CD4-positive, alpha-beta T cell treated with Interleukin-10 for 1 hour (primary cell): ENCODE data around the gene C9orf50.
"Not testable (repeated sequence)": the region's sequence is repeated elsewhere in the genome, so short reads cannot be mapped to it uniquely, and the experiment has no call there.

ENCODE experiments used
- DNase-seq: peaks from one replicate; pipeline ENCODE4 v3.0.0-alpha.2; 2020

Gene C9orf50

GRCh38 chr9:129620669-129621295 lies at the start of gene C9orf50:
TSS of gene C9orf50 (minus strand) at chr9:129621101. CDS start at chr9:129620574, 527 bp downstream.
- DNase-seq: no peak

GRCh38 chr9:129669946-129670345 lies 49.0 kb upstream of the C9orf50 start:
- DNase-seq: no peak

GRCh38 chr9:129669141-129669718 lies 48.3 kb upstream of the C9orf50 start:
- DNase-seq: no peak

- no peak for DNase-seq
These were observed 46.9 kb upstream of the C9orf50 start for GRCh38 chr9:129667850-129668249.

- no peak for DNase-seq
These were observed 46.5 kb upstream of the C9orf50 start for GRCh38 chr9:129667378-129667777.

- no peak for DNase-seq
These were observed 45.7 kb upstream of the C9orf50 start for GRCh38 chr9:129666575-129666974.

GRCh38 chr9:129665814-129666520 lies 45.1 kb upstream of the C9orf50 start:
- no peak for DNase-seq

GRCh38 chr9:129665389-129665775 lies 44.5 kb upstream of the C9orf50 start, which contains the start of gene PRRX2:
TSS of gene PRRX2 (plus strand) at chr9:129665647. CDS start at chr9:129665868, 221 bp downstream.
- DNase-seq: peak; percentile 17

- no peak for DNase-seq
These were observed 44.0 kb upstream of the C9orf50 start for GRCh38 chr9:129664746-129665388.

- DNase-seq: not testable (repeated sequence)
These were observed 41.3 kb upstream of the C9orf50 start for GRCh38 chr9:129662239-129662638.

GRCh38 chr9:129661029-129661428 lies 40.1 kb upstream of the C9orf50 start:
- DNase-seq: no peak

- DNase-seq: no peak
These were observed 36.0 kb upstream of the C9orf50 start for GRCh38 chr9:129656795-129657390.

- no peak for DNase-seq
These were observed 34.8 kb upstream of the C9orf50 start for GRCh38 chr9:129655696-129656095.

- DNase-seq: no peak
These were observed 34.3 kb upstream of the C9orf50 start for GRCh38 chr9:129655154-129655553.

- no peak for DNase-seq
These were observed 33.7 kb upstream of the C9orf50 start for GRCh38 chr9:129654554-129655040.

- DNase-seq: no peak
These were observed 33.1 kb upstream of the C9orf50 start for GRCh38 chr9:129653823-129654553.

- no peak for DNase-seq
These were observed 29.9 kb upstream of the C9orf50 start for GRCh38 chr9:129650680-129651235.

- no peak for DNase-seq
These were observed 29.1 kb upstream of the C9orf50 start for GRCh38 chr9:129649726-129650679.

- DNase-seq: no peak
These were observed 27.8 kb upstream of the C9orf50 start for GRCh38 chr9:129648764-129649115.

- DNase-seq: no peak
These were observed 27.3 kb upstream of the C9orf50 start for GRCh38 chr9:129648092-129648763.
